Keratinocyte (primary cell): Measurements from ENCODE around the gene TTLL13. TPM values are rescaled to one million over a fixed set of nuclear protein-coding genes. Genes with fewer than 3 reads are reported as not detected.

Experiments
- DNase-seq: peaks from one replicate; pipeline ENCODE4 v3.0.0-alpha.2; 2011; ENCODE audit warnings: low read depth, missing footprints, low spot score
- FAIRE-seq: peaks from 2 replicates; lab custom pipeline; 2011; peaks lifted over from hg19 to GRCh38; lab: Jason Lieb, UNC
- H2AFZ ChIP-seq: 2 replicates; pipeline ENCODE4 v1.6.0; 2012; ENCODE audit warnings: low read length, control low read depth, inconsistent platforms; ENCODE audit not compliant: control insufficient read depth
- H3K27ac ChIP-seq: 2 replicates; pipeline ENCODE4 v1.5.1; 2011; ENCODE audit warnings: low read length; ENCODE audit not compliant: control insufficient read depth, insufficient read depth
- H3K27me3 ChIP-seq: 3 replicates; pipeline ENCODE4 v1.6.0; 2011; ENCODE audit warnings: low read length; ENCODE audit not compliant: control insufficient read depth, insufficient read depth; ENCODE audit errors: extremely low read depth
- H3K36me3 ChIP-seq, 2 experiments: 2 replicates in 1 of 2; 3 replicates in 1 of 2; pipeline ENCODE4 v1.5.1; 2011; ENCODE audit warnings: low read length in 2 of 2, mild to moderate bottlenecking in 1 of 2; ENCODE audit not compliant: control insufficient read depth in 2 of 2, insufficient read depth in 2 of 2; ENCODE audit errors: extremely low read depth in 1 of 2
- H3K4me1 ChIP-seq: 3 replicates; pipeline ENCODE4 v1.5.1; 2011; ENCODE audit warnings: low read length; ENCODE audit not compliant: control insufficient read depth, insufficient read depth; ENCODE audit errors: extremely low read depth
- H3K4me2 ChIP-seq: 3 replicates; pipeline ENCODE4 v1.6.0; 2011; ENCODE audit warnings: low read depth, low read length; ENCODE audit not compliant: control insufficient read depth, insufficient read depth; ENCODE audit errors: extremely low read depth
- H3K4me3 ChIP-seq, 3 experiments: fragments of 200-600 bp in 1 of 3; sonication (generic) in 1 of 3; 2 replicates in 2 of 3; 3 replicates in 1 of 3; pipeline ENCODE4 v1.5.1; 2011 to 2016; ENCODE audit warnings: low read length in 3 of 3, mild to moderate bottlenecking in 3 of 3, control low read depth in 2 of 3, inconsistent platforms in 1 of 3, low read depth in 1 of 3, mixed read lengths in 1 of 3, mixed run types in 1 of 3, moderate library complexity in 1 of 3; ENCODE audit not compliant: control insufficient read depth in 2 of 3, insufficient read depth in 2 of 3; ENCODE audit errors: extremely low read depth in 1 of 3
- H3K79me2 ChIP-seq: 2 replicates; pipeline ENCODE4 v1.6.0; 2012; ENCODE audit warnings: low read length; ENCODE audit not compliant: control insufficient read depth, insufficient read depth
- H3K9ac ChIP-seq: 3 replicates; pipeline ENCODE4 v1.6.0; 2011; ENCODE audit warnings: low read length; ENCODE audit not compliant: control insufficient read depth, insufficient read depth; ENCODE audit errors: extremely low read depth
- H3K9me1 ChIP-seq: 3 replicates; pipeline ENCODE4 v1.6.0; 2011; ENCODE audit warnings: low read length; ENCODE audit not compliant: control insufficient read depth, insufficient read depth; ENCODE audit errors: extremely low read depth
- H3K9me3 ChIP-seq: 2 replicates; pipeline ENCODE4 v1.5.1; 2012; ENCODE audit warnings: low read depth, low read length; ENCODE audit not compliant: control insufficient read depth
- H4K20me1 ChIP-seq: 3 replicates; pipeline ENCODE4 v1.6.0; 2011; ENCODE audit warnings: low read length; ENCODE audit not compliant: control insufficient read depth, insufficient read depth; ENCODE audit errors: extremely low read depth
- CTCF ChIP-seq, 3 experiments: IDR thresholded peaks in 1 of 3; conservative IDR thresholded peaks in 1 of 3; optimal IDR thresholded peaks in 1 of 3; 2 replicates in 2 of 3; 3 replicates in 1 of 3; pipeline versions ENCODE3 to v1.5.1; 2011; ENCODE audit warnings: low read length in 3 of 3, mild to moderate bottlenecking in 3 of 3, moderate library complexity in 2 of 3, control low read depth in 1 of 3, inconsistent platforms in 1 of 3; ENCODE audit not compliant: insufficient read depth in 2 of 3; ENCODE audit errors: extremely low read depth in 1 of 3
- EZH2 ChIP-seq: IDR thresholded peaks from one replicate; pipeline ENCODE4 v1.6.1; 2012; ENCODE audit warnings: inconsistent platforms, mild to moderate bottlenecking, low read length, moderate library complexity
- dilution Hi-C: fragments of 300-500 bp; cut with MboI; formaldehyde crosslinking; loops from one replicate; pipeline ENCODE4 v1.7.0; 2020; ENCODE audit warnings: low sequenced_read_pairs; ENCODE audit not compliant: extremely low pct_ligation_motif_present
- polyA plus RNA-seq, 5 experiments: library from polyadenylated mRNA; depleted of rRNA in 3 of 5; stranded (reverse) in 3 of 5; stranded (forward) in 1 of 5; unstranded in 1 of 5; fragments of >200 nt; gene quantifications; 1 replicate in 1 of 5; 2 replicates in 3 of 5; 3 replicates in 1 of 5; pipeline versions ENCODE4 v1.2.1 to v1.2.3, GENCODE V29; 2011 to 2012; ENCODE audit warnings: missing spikeins in 2 of 5, low read depth in 1 of 5, low replicate concordance in 1 of 5

The TTLL13 gene
- polyA plus RNA-seq, 1 donor (not counting 4 experiments of a cell fraction or from before 2014, with no cell fraction given): 0.07 TPM

- Histone ChIP-seq H3K27me3 (no peaks in the 10 kb centered on the region), H3K4me2 (no peak overlapping the region), H3K27ac (no peak overlapping the region), H3K9me1 (peaks cover 2% of the 10 kb centered on the region), H3K4me3 (no peak overlapping the region), H3K9me3 (no peaks in the 10 kb centered on the region), H3K9ac (no peak overlapping the region), H4K20me1 (peaks cover 3% of the 10 kb centered on the region), H3K4me1 (peaks cover 15% of the 10 kb centered on the region), H2AFZ (no peak overlapping the region), H3K36me3 (peaks cover 50 to 65% of the 10 kb centered on the region in 2 experiments), H3K79me2 (peaks cover 17% of the 10 kb centered on the region)
- dilution Hi-C loops: no loop called here
- DNase-seq (no peak), FAIRE-seq (no peak)
- no peak for TF ChIP-seq CTCF (optimal IDR thresholded peaks at IDR 0.05 in 1 of 3, IDR thresholded peaks at IDR 0.05 in 1 of 3, conservative IDR thresholded peaks at IDR 0.05 in 1 of 3; ENCODE audit: extremely low read depth in 1 of 3, insufficient read depth in 2 of 3, low read length in 3 of 3)
- TF ChIP-seq EZH2: no peak
Observed at GRCh38 chr15:90227336-90227735, 22.0 kb upstream of the TTLL13 start.

DNA sequence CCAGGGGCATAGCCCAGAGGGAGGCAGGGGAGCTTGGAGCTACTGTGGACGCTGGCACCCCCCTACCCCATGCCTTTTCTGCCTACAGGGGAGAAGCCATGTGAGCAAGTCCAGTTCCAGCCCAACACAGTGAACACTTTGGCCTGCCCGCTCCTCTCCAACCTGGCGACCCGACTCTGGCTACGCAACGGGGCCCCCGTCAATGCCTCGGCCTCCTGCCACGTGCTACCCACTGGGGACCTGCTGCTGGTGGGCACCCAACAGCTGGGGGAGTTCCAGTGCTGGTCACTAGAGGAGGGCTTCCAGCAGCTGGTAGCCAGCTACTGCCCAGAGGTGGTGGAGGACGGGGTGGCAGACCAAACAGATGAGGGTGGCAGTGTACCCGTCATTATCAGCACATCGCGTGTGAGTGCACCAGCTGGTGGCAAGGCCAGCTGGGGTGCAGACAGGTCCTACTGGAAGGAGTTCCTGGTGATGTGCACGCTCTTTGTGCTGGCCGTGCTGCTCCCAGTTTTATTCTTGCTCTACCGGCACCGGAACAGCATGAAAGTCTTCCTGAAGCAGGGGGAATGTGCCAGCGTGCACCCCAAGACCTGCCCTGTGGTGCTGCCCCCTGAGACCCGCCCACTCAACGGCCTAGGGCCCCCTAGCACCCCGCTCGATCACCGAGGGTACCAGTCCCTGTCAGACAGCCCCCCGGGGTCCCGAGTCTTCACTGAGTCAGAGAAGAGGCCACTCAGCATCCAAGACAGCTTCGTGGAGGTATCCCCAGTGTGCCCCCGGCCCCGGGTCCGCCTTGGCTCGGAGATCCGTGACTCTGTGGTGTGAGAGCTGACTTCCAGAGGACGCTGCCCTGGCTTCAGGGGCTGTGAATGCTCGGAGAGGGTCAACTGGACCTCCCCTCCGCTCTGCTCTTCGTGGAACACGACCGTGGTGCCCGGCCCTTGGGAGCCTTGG lies 21.3 kb upstream of the TTLL13 start:
- Histone ChIP-seq H3K79me2 (peaks cover 22% of the 10 kb centered on the region), H3K9me1 (peaks cover 2% of the 10 kb centered on the region), H3K4me1 (peaks cover 17% of the 10 kb centered on the region), H3K4me3 (no peak overlapping the region), H2AFZ (no peak overlapping the region), H3K9me3 (no peaks in the 10 kb centered on the region), H3K36me3 (peaks cover 50 to 64% of the 10 kb centered on the region in 2 experiments), H3K27me3 (no peaks in the 10 kb centered on the region), H3K27ac (no peak overlapping the region), H4K20me1 (peaks cover 3% of the 10 kb centered on the region), H3K9ac (no peak overlapping the region), H3K4me2 (no peak overlapping the region)
- DNase-seq (no peak), FAIRE-seq (no peak)
- TF ChIP-seq CTCF (optimal IDR thresholded peaks at IDR 0.05 in 1 of 3, IDR thresholded peaks at IDR 0.05 in 1 of 3, conservative IDR thresholded peaks at IDR 0.05 in 1 of 3; ENCODE audit: extremely low read depth in 1 of 3, insufficient read depth in 2 of 3, low read length in 3 of 3): no peak
- TF ChIP-seq EZH2: no peak
- dilution Hi-C loops: no loop called here
